Liver (tissue), 9 donors: ENCODE measurements around the gene CBL. TPM values are rescaled to one million over a fixed set of nuclear protein-coding genes. Genes with fewer than 3 reads are reported as not detected.

ENCODE experiments used
- DNase-seq: peaks from one replicate; pipeline ENCODE4 v3.0.0-alpha.2; 2017; ENCODE audit warnings: low spot score
- H3K27ac ChIP-seq, 2 donors: one replicate each; pipeline ENCODE4 v1.7.0; 2013; ENCODE audit warnings: inconsistent platforms in 2 of 2, low read length in 2 of 2, control low read depth in 1 of 2, low read depth in 1 of 2, mild to moderate bottlenecking in 1 of 2
- H3K27me3 ChIP-seq, 4 donors: one replicate each; pipeline versions ENCODE4 v1.6.1 to v1.7.0; 2013; ENCODE audit warnings: low read length in 3 of 4, inconsistent platforms in 1 of 4, mild to moderate bottlenecking in 1 of 4, moderate library complexity in 1 of 4; ENCODE audit not compliant: control insufficient read depth in 4 of 4, insufficient read depth in 4 of 4
- H3K36me3 ChIP-seq, 4 donors: one replicate each; pipeline versions ENCODE4 v1.6.1 to v1.7.0; 2013; ENCODE audit warnings: low read length in 3 of 4, mild to moderate bottlenecking in 3 of 4, low read depth in 1 of 4, moderate library complexity in 1 of 4; ENCODE audit not compliant: control insufficient read depth in 4 of 4, insufficient read depth in 3 of 4
- H3K4me1 ChIP-seq, 4 donors: one replicate each; pipeline versions ENCODE4 v1.6.1 to v1.7.0; 2013; ENCODE audit warnings: low read length in 3 of 4, mild to moderate bottlenecking in 3 of 4, moderate library complexity in 1 of 4; ENCODE audit not compliant: control insufficient read depth in 4 of 4, insufficient read depth in 4 of 4
- H3K4me3 ChIP-seq, 3 donors: one replicate each; pipeline versions ENCODE4 v1.6.1 to v1.7.0; 2013; ENCODE audit warnings: low read length in 3 of 3, control low read depth in 1 of 3, low read depth in 1 of 3, mild to moderate bottlenecking in 1 of 3
- H3K9ac ChIP-seq, 2 donors: one replicate each; pipeline ENCODE4 v1.7.0; 2013; ENCODE audit warnings: low read length in 2 of 2, mild to moderate bottlenecking in 2 of 2, moderate library complexity in 2 of 2, control low read depth in 1 of 2, low read depth in 1 of 2
- H3K9me3 ChIP-seq, 4 donors: one replicate each; pipeline versions ENCODE4 v1.6.1 to v1.7.0; 2013; ENCODE audit warnings: low read length in 3 of 4; ENCODE audit not compliant: control insufficient read depth in 4 of 4
- CTCF ChIP-seq: fragments of 150-350 bp; IDR thresholded peaks from 2 replicates; pipeline ENCODE4 v1.5.1; 2017; ENCODE audit warnings: improper control_type of control experiment, low read depth, low read length; ENCODE audit not compliant: missing input control
- EGR1 ChIP-seq, 2 donors: IDR thresholded peaks; 2 replicates each; pipeline ENCODE4 v1.6.1; 2016 to 2018; ENCODE audit warnings: antibody characterized with exemption in 2 of 2, low read depth in 2 of 2
- FOXA1 ChIP-seq: IDR thresholded peaks from 2 replicates; pipeline ENCODE4 v1.6.1; 2016; ENCODE audit warnings: antibody characterized with exemption
- FOXA2 ChIP-seq: IDR thresholded peaks from 2 replicates; pipeline ENCODE4 v1.6.1; 2016; ENCODE audit warnings: antibody characterized with exemption
- GABPA ChIP-seq, 2 donors: IDR thresholded peaks in 1 of 2; conservative IDR thresholded peaks in 1 of 2; 2 replicates each; pipeline ENCODE4 v1.6.1; 2016; ENCODE audit warnings: antibody characterized with exemption in 2 of 2, mild to moderate bottlenecking in 1 of 2, moderate library complexity in 1 of 2
- HNF4A ChIP-seq, 2 donors: conservative IDR thresholded peaks; 2 replicates each; pipeline ENCODE4 v1.6.1; 2016; ENCODE audit warnings: antibody characterized with exemption in 2 of 2, mild to moderate bottlenecking in 2 of 2
- NR2F2 ChIP-seq: IDR thresholded peaks from 2 replicates; pipeline ENCODE4 v1.6.1; 2016; ENCODE audit warnings: antibody characterized with exemption
- REST ChIP-seq: IDR thresholded peaks from 2 replicates; pipeline ENCODE4 v1.6.1; 2016; ENCODE audit warnings: antibody characterized with exemption, mild to moderate bottlenecking
- RXRA ChIP-seq, 2 donors: IDR thresholded peaks; 2 replicates each; pipeline ENCODE4 v1.6.1; 2017 to 2018; ENCODE audit warnings: antibody characterized with exemption in 2 of 2, mild to moderate bottlenecking in 1 of 2
- SP1 ChIP-seq: IDR thresholded peaks from 2 replicates; pipeline ENCODE4 v1.6.1; 2018; ENCODE audit warnings: antibody characterized with exemption, mild to moderate bottlenecking
- YY1 ChIP-seq: IDR thresholded peaks from 2 replicates; pipeline ENCODE4 v1.6.1; 2016; ENCODE audit warnings: antibody characterized with exemption, mild to moderate bottlenecking
- ZBTB33 ChIP-seq: IDR thresholded peaks from 2 replicates; pipeline ENCODE4 v1.6.1; 2016; ENCODE audit warnings: antibody characterized with exemption
- WGBS: extraction: QIAGEN DNeasy Blood & Tissue Kit; methylation state at CpG from one replicate; pipeline ENCODE4 v1.1.7; 2013; 5-methylcytosine and 5-hydroxymethylcytosine counted together
- polyA plus RNA-seq, 2 donors: library from polyadenylated mRNA; stranded (reverse) in 1 of 2; unstranded in 1 of 2; fragments of 200-250 nt in 1 of 2; fragments of >200 nt in 1 of 2; fragmentation: Nextera tagmentation in 1 of 2; extraction: Ambion mirVana in 1 of 2; gene quantifications; one replicate each; pipeline versions ENCODE4 v1.2.1 to v1.2.3, GENCODE V29; 2013 to 2015
- total RNA-seq, 2 donors: library from RNA; depleted of rRNA; stranded (reverse); fragments of >200 nt; gene quantifications; one replicate each; pipeline ENCODE4 v1.2.3, GENCODE V29; 2014
- TF ChIP-seq, protein P1 (sequence below): IDR thresholded peaks from 2 replicates; pipeline ENCODE4 v1.6.1; 2016; ENCODE audit warnings: antibody characterized with exemption
- TF ChIP-seq, protein P2 (sequence below): IDR thresholded peaks from 2 replicates; pipeline ENCODE4 v1.6.1; 2016; ENCODE audit warnings: antibody characterized with exemption
- donor health status: healthy.
- donor health status: healthy.
- donor health status: healthy.
- donor health status: healthy.
- donor health status: healthy.

CBL gene
- total and polyA plus RNA-seq, 4 donors = 1.6 to 5.5 (median 3.5) TPM

GRCh38 chr11:119336744-119337469 is 130.8 kb downstream of the CBL start:
- H3K9me3 ChIP-seq = no peaks in the 10 kb centered on the region
- H3K36me3 ChIP-seq = no peaks in the 10 kb centered on the region
- no peak overlapping the region for H3K9ac ChIP-seq
- H3K4me3 ChIP-seq = no peak overlapping the region
- DNase-seq = no peak
- H3K4me1 ChIP-seq = peaks cover 13 to 42% (median 25%) of the 10 kb centered on the region in 4 donors
- H3K27me3 ChIP-seq = peaks cover 0 to 2% (median 0%) of the 10 kb centered on the region in 4 donors
- 90% methylated on average over 9 of the region's 9 CpGs for WGBS
- TF ChIP-seq HNF4A (conservative IDR thresholded peaks at IDR 0.05) = no peak
- H3K27ac ChIP-seq = no peak overlapping the region

- no peak overlapping the region for H3K27ac ChIP-seq
- peaks cover 0 to 2% (median 0%) of the 10 kb centered on the region in 4 donors for H3K27me3 ChIP-seq
- WGBS = 79% methylated on average over 9 of the region's 9 CpGs
- peaks cover 13 to 42% (median 25%) of the 10 kb centered on the region in 4 donors for H3K4me1 ChIP-seq
- DNase-seq = no peak
- TF ChIP-seq ZBTB33 = no peak
- TF ChIP-seq, protein P1, sequence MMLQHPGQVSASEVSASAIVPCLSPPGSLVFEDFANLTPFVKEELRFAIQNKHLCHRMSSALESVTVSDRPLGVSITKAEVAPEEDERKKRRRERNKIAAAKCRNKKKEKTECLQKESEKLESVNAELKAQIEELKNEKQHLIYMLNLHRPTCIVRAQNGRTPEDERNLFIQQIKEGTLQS = no peak
- TF ChIP-seq GABPA (IDR thresholded peaks at IDR 0.05 in 1 of 2, conservative IDR thresholded peaks at IDR 0.05 in 1 of 2) = no peak
- TF ChIP-seq CTCF = no peak
- TF ChIP-seq FOXA2 = no peak
- TF ChIP-seq REST = no peak
- TF ChIP-seq YY1 = no peak
- no peak for TF ChIP-seq SP1
- TF ChIP-seq, protein P2, sequence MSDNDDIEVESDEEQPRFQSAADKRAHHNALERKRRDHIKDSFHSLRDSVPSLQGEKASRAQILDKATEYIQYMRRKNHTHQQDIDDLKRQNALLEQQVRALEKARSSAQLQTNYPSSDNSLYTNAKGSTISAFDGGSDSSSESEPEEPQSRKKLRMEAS = no peak
- no peak for TF ChIP-seq EGR1 (IDR thresholded peaks at IDR 0.05; ENCODE audit: low read depth in 2 of 2)
- TF ChIP-seq RXRA (IDR thresholded peaks at IDR 0.05) = no peak
- no peak for TF ChIP-seq FOXA1
- TF ChIP-seq NR2F2 = no peak
- H3K9me3 ChIP-seq = no peaks in the 10 kb centered on the region
- no peaks in the 10 kb centered on the region for H3K36me3 ChIP-seq
- no peak overlapping the region for H3K4me3 ChIP-seq
- no peak overlapping the region for H3K9ac ChIP-seq
Observed at GRCh38 chr11:119337581-119338317, 131.6 kb downstream of the CBL start.
